ENCODE measurements around the gene PALB2.

DNA sequence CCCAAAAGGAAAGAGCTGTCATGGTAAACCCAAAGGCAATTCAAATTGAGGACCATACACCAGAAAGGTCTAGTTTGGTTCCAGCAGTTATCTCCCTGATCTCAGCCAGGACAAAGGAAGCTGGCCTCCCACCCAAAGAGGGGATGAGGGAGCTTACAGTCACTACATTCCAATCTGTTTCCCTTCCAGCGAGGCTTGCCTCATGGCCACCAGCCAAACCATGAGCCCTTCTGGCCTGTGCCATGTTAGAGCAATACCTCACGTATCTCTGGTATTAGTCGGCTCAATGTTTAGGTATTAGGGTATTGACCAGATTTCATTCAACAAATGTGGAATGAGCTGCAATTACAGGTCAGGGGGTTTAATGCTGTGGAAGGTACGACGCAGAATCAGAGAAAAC lies 53.4 kb downstream of the PALB2 start:
- no peak for TF ChIP-seq BRCA1 (IDR thresholded peaks at IDR 0.05; ENCODE audit: low read depth, low read length)
- TF ChIP-seq, protein P1, sequence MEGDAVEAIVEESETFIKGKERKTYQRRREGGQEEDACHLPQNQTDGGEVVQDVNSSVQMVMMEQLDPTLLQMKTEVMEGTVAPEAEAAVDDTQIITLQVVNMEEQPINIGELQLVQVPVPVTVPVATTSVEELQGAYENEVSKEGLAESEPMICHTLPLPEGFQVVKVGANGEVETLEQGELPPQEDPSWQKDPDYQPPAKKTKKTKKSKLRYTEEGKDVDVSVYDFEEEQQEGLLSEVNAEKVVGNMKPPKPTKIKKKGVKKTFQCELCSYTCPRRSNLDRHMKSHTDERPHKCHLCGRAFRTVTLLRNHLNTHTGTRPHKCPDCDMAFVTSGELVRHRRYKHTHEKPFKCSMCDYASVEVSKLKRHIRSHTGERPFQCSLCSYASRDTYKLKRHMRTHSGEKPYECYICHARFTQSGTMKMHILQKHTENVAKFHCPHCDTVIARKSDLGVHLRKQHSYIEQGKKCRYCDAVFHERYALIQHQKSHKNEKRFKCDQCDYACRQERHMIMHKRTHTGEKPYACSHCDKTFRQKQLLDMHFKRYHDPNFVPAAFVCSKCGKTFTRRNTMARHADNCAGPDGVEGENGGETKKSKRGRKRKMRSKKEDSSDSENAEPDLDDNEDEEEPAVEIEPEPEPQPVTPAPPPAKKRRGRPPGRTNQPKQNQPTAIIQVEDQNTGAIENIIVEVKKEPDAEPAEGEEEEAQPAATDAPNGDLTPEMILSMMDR (IDR thresholded peaks at IDR 0.05; ENCODE audit: control extremely low read depth in 1 of 3, insufficient read depth in 1 of 3, low read depth in 1 of 3, low read length in 3 of 3) = no peak
- TF ChIP-seq, protein P2, sequence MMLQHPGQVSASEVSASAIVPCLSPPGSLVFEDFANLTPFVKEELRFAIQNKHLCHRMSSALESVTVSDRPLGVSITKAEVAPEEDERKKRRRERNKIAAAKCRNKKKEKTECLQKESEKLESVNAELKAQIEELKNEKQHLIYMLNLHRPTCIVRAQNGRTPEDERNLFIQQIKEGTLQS (IDR thresholded peaks at IDR 0.05; ENCODE audit: insufficient read depth, low read depth, low read length) = no peak
- no peak for TF ChIP-seq EZH2 (IDR thresholded peaks at IDR 0.05; ENCODE audit: low read depth, low read length, severe bottlenecking)
- TF ChIP-seq TEAD4 (IDR thresholded peaks at IDR 0.05; ENCODE audit: low read depth, low read length) = no peak
- TF ChIP-seq EP300 (IDR thresholded peaks at IDR 0.05; ENCODE audit: borderline replicate concordance in 1 of 2, low read depth in 2 of 2, low read length in 2 of 2) = no peak
- no peak for TF ChIP-seq SP1 (IDR thresholded peaks at IDR 0.05; ENCODE audit: low read depth, low read length)
- TF ChIP-seq PHF8 (conservative IDR thresholded peaks at IDR 0.05; ENCODE audit: low read depth, low read length) = no peak
- no peak for TF ChIP-seq FOSL1 (IDR thresholded peaks at IDR 0.05; ENCODE audit: insufficient read depth, low read depth, low read length)
- TF ChIP-seq RFX5 (IDR thresholded peaks at IDR 0.05; ENCODE audit: borderline replicate concordance, low read depth, low read length) = no peak
- no peak for TF ChIP-seq POLR2A (IDR thresholded peaks at IDR 0.05; ENCODE audit: control extremely low read depth in 1 of 2, low read depth in 2 of 2, low read length in 2 of 2)
- TF ChIP-seq POLR2AphosphoS5 (IDR thresholded peaks at IDR 0.05; ENCODE audit: low read depth, low read length) = no peak
- TF ChIP-seq, protein P3, sequence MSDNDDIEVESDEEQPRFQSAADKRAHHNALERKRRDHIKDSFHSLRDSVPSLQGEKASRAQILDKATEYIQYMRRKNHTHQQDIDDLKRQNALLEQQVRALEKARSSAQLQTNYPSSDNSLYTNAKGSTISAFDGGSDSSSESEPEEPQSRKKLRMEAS (IDR thresholded peaks at IDR 0.05) = no peak

All from H1 (cell line).